Right lobe of liver (tissue), 4 donors: Measurements from ENCODE around the gene OR9Q1.

Experiments used
- CTCF ChIP-seq, 4 donors: fragments of 200-600 bp in 3 of 4; fragments of 450-650 bp in 1 of 4; IDR thresholded peaks; one replicate each; pipeline versions ENCODE4 v1.5.1 to v1.8.0; 2016 to 2022; ENCODE audit warnings: antibody characterized with exemption in 4 of 4, mild to moderate bottlenecking in 2 of 4
- POLR2A ChIP-seq: fragments of 450-650 bp; IDR thresholded peaks from one replicate; pipeline ENCODE4 v1.6.1; 2017; ENCODE audit warnings: antibody characterized with exemption, mild to moderate bottlenecking
- donor health status: DM: no; HTN: no; CAD: no.
- donor health status: DM: no; HTN: no; CAD: no.
- donor health status: DM: no; HTN: yes; CAD: no.

- no peak for TF ChIP-seq CTCF (IDR thresholded peaks at IDR 0.05)
- TF ChIP-seq POLR2A: no peak
Observed at GRCh38 chr11:58034471-58034870, 10.8 kb downstream of the OR9Q1 start.
